OCI-LY7 (cell line): ENCODE results near the gene AKT1. TPM values are rescaled to one million over a fixed set of nuclear protein-coding genes. Genes with fewer than 3 reads are reported as not detected.

Experiments
- BruUV-seq: library from RNA; stranded (reverse); fragments of 400-500 nt; replicated peaks from 2 replicates; lab custom pipeline; 2021; lab: Mats Ljungman, UMichigan
- CTCF ChIA-PET: fragments of 300-600 bp; sonication (Branson Sonifier 250); formaldehyde crosslinking; loops from one replicate; lab custom pipeline; 2022; ENCODE audit warnings: antibody characterized with exemption; ENCODE audit not compliant: unreplicated experiment; lab: Charles Lee
- POLR2A ChIA-PET: fragments of 300-600 bp; sonication (Branson Sonifier 250); formaldehyde crosslinking; loops from one replicate; lab custom pipeline; 2022; ENCODE audit warnings: antibody characterized with exemption; lab: Charles Lee
- DNase-seq: peaks from one replicate; pipeline ENCODE4 v3.0.0-alpha.2; 2015; ENCODE audit warnings: low spot score
- H2AFZ ChIP-seq: fragments of 200-600 bp; sonication (generic), shearing (Covaris generic); 2 replicates; pipeline ENCODE4 v1.6.1; 2014; ENCODE audit warnings: mild to moderate bottlenecking, antibody characterized with exemption, low read length, moderate library complexity
- H3K27ac ChIP-seq: fragments of 200-600 bp; sonication (generic); 2 replicates; pipeline ENCODE4 v1.5.1; 2014; ENCODE audit warnings: mixed run types, low read depth, mild to moderate bottlenecking, moderate library complexity, low read length, inconsistent platforms; ENCODE audit not compliant: poor library complexity, severe bottlenecking
- H3K36me3 ChIP-seq: fragments of 200-600 bp; sonication (generic); 2 replicates; pipeline ENCODE4 v1.6.1; 2014; ENCODE audit warnings: mild to moderate bottlenecking, antibody characterized with exemption, low read length, moderate library complexity, mixed read lengths; ENCODE audit not compliant: insufficient read depth
- H3K4me1 ChIP-seq: fragments of 200-600 bp; sonication (generic); 2 replicates; pipeline ENCODE4 v1.5.1; 2014; ENCODE audit warnings: mild to moderate bottlenecking, low read length; ENCODE audit not compliant: insufficient read depth, poor library complexity, severe bottlenecking
- H3K4me2 ChIP-seq: fragments of 200-600 bp; sonication (generic); 2 replicates; pipeline ENCODE4 v1.6.1; 2014; ENCODE audit warnings: mild to moderate bottlenecking, low read length
- H3K4me3 ChIP-seq: fragments of 200-600 bp; sonication (generic); 2 replicates; pipeline ENCODE4 v1.5.1; 2014; ENCODE audit warnings: mild to moderate bottlenecking, low read depth, low read length; ENCODE audit not compliant: poor library complexity, severe bottlenecking
- H3K79me2 ChIP-seq: fragments of 200-600 bp; sonication (generic); 2 replicates; pipeline ENCODE4 v1.6.1; 2016; ENCODE audit warnings: low read depth, mild to moderate bottlenecking, low read length, moderate library complexity, mixed read lengths; ENCODE audit not compliant: insufficient read depth
- H3K9me2 ChIP-seq: fragments of 200-600 bp; sonication (generic); 2 replicates; pipeline ENCODE4 v1.6.1; 2016; ENCODE audit warnings: mild to moderate bottlenecking, low read length, mixed read lengths; ENCODE audit not compliant: insufficient read depth
- H3K9me3 ChIP-seq: fragments of 200-600 bp; sonication (generic); 2 replicates; pipeline ENCODE4 v1.6.1; 2014; ENCODE audit warnings: mild to moderate bottlenecking, mixed run types, low read length, mixed read lengths
- H4K20me1 ChIP-seq: fragments of 200-600 bp; sonication (generic); 2 replicates; pipeline ENCODE4 v1.6.1; 2014; ENCODE audit warnings: mild to moderate bottlenecking, antibody characterized with exemption, low read length, moderate library complexity, mixed read lengths; ENCODE audit not compliant: insufficient read depth
- EZH2phosphoT487 ChIP-seq: fragments of 200-600 bp; sonication (generic); IDR thresholded peaks from 2 replicates; pipeline ENCODE4 v1.6.1; 2018; ENCODE audit warnings: low read depth, borderline replicate concordance, mild to moderate bottlenecking, mixed run types, antibody characterized with exemption, low read length, moderate library complexity, mixed read lengths
- intact Hi-C: fragments of 100-400 bp; cut with micrococcal nuclease; formaldehyde crosslinking; loops from one replicate; pipeline ENCODE4 v1.10.0; 2022; ENCODE audit not compliant: unreplicated experiment
- total RNA-seq, 2 experiments: library from RNA; depleted of rRNA in 1 of 2; stranded (reverse); fragments of >200 nt in 1 of 2; shearing (Covaris generic) in 1 of 2; gene quantifications; 2 replicates each; pipeline ENCODE4 v1.2.3, GENCODE V29; 2014 to 2022
- TF ChIP-seq, protein P1 (sequence below): fragments of 200-600 bp; sonication (generic); conservative IDR thresholded peaks from 2 replicates; pipeline ENCODE4 v1.5.1; 2014; ENCODE audit warnings: mild to moderate bottlenecking, antibody characterized with exemption, low read length, moderate library complexity, mixed read lengths

AKT1 gene
- total RNA-seq, 2 experiments from 2014 or later = 75.4 to 108 TPM

DNA sequence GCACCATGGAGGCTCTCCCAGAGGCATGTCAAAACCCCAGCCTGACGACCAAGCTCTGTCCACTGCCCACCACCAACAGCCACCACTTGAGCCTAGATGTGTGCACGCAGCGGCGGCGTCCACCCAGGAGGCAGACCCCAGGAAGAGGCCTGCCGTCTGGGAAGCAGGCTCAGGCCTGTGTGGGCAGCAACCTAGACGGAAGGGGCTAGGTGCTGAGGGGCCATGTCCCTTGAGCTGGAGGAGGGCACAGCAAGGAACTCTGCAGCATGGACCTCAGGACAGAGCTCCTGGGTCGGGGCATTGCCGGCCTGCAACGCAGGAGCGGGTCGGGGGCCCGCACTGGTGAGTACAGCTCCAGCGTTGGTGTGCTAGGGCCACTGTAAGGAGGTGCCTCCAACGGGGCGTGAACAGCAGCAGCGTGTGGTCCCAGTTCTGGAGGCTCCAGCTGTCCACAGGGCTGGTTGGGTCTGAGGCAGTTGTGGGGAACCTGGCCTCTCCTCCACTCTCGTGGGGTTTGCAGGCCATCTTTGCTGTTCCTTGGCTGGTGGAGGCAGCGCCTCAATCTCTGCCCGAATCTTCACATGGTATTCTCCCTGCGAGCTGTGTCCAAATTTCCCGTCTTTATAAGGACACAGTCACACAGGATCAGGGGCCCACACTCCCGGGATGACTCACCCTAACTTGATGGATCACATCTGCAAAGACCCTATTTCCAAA, 25.8 kb upstream of the AKT1 start:
- no TSS peak for BruUV-seq
- intact Hi-C loops = no loop called here
- DNase-seq = no peak
- Histone ChIP-seq H3K9me3 (no peaks in the 10 kb centered on the region), H3K4me3 (no peak overlapping the region), H4K20me1 (no peaks in the 10 kb centered on the region), H3K4me1 (peaks cover 8% of the 10 kb centered on the region), H3K27ac (no peak overlapping the region), H2AFZ (no peak overlapping the region), H3K9me2 (no peaks in the 10 kb centered on the region), H3K4me2 (no peak overlapping the region), H3K36me3 (peaks cover 7% of the 10 kb centered on the region), H3K79me2 (peaks cover 8% of the 10 kb centered on the region; the same call in 1 of the 2 replicates)
- TF ChIP-seq, protein P1, sequence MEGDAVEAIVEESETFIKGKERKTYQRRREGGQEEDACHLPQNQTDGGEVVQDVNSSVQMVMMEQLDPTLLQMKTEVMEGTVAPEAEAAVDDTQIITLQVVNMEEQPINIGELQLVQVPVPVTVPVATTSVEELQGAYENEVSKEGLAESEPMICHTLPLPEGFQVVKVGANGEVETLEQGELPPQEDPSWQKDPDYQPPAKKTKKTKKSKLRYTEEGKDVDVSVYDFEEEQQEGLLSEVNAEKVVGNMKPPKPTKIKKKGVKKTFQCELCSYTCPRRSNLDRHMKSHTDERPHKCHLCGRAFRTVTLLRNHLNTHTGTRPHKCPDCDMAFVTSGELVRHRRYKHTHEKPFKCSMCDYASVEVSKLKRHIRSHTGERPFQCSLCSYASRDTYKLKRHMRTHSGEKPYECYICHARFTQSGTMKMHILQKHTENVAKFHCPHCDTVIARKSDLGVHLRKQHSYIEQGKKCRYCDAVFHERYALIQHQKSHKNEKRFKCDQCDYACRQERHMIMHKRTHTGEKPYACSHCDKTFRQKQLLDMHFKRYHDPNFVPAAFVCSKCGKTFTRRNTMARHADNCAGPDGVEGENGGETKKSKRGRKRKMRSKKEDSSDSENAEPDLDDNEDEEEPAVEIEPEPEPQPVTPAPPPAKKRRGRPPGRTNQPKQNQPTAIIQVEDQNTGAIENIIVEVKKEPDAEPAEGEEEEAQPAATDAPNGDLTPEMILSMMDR = no peak
- TF ChIP-seq EZH2phosphoT487 = no peak
- POLR2A ChIA-PET = no interaction called here
- CTCF ChIA-PET = no interaction called here

DNA sequence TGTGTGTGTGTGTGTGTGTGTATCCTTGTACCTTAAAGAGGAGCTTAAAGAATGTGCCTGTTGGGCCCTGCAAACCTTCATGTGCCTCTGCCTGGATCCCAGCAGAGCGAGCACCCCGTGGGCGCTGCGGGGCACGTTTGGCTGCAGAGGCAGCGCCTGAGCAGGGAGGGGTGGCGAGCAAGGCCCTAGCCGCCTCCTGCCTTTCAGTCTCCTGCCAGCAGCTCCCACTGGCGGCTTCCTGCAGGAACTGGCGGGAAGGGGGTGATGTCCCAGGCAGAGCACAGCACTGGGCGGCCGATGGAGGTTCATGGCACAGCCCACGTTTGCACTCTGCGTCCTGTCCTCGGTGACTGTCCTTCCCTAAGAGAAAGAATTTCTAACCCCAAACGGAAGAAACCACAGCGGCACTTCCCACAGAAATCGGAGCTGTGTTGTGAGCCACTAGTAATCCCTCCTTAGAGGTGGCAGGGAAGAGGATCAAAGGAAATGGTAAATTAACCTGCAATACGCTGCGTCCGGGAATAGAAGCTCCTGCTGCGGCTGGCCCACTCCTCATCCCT, 25.2 kb upstream of the AKT1 start:
- Histone ChIP-seq H3K4me3 (no peak overlapping the region), H4K20me1 (no peaks in the 10 kb centered on the region), H3K9me2 (no peaks in the 10 kb centered on the region), H3K36me3 (peaks cover 7% of the 10 kb centered on the region), H3K4me2 (no peak overlapping the region), H3K27ac (no peak overlapping the region), H2AFZ (no peak overlapping the region), H3K79me2 (peaks cover 8% of the 10 kb centered on the region; the same call in 1 of the 2 replicates), H3K9me3 (no peaks in the 10 kb centered on the region), H3K4me1 (peaks cover 8% of the 10 kb centered on the region)
- no TSS peak for BruUV-seq
- no peak for DNase-seq
- POLR2A ChIA-PET = no interaction called here
- intact Hi-C loops = no loop called here
- CTCF ChIA-PET = no interaction called here
- TF ChIP-seq, protein P1 = no peak
- TF ChIP-seq EZH2phosphoT487 = no peak

DNA sequence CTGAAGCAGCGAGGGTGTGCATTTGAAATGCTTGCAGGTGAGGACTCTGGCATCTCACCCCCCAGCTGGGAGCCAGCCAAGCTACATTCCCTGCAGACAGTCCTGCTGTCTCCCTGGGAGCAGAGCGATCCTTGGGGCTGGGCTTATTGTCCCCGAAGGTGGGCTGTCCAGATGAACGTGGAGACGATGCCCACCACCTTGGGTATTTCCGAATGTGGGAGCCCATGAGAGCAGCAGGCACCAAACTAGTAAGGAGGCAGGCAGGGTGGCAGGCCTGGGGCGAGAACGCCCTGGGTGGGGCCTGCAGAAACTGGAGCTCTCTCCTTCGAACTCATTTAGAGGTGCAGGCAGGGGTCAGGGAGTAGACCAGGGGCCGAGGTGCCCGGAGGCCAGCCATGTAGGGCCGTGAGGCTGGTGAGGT, 23.8 kb upstream of the AKT1 start:
- H3K9me3 ChIP-seq = no peaks in the 10 kb centered on the region
- POLR2A ChIA-PET = no interaction called here
- H4K20me1 ChIP-seq = 0 out of 2 replicates have a peak, but pooled peaks cover 2% of the 10 kb centered on the region
- peaks cover 19% of the 10 kb centered on the region; the same call in 1 of the 2 replicates for H3K79me2 ChIP-seq
- no peak overlapping the region for H3K4me2 ChIP-seq
- CTCF ChIA-PET = no interaction called here
- no TSS peak for BruUV-seq
- intact Hi-C loops = no loop called here
- H3K4me1 ChIP-seq = peaks cover 13% of the 10 kb centered on the region
- TF ChIP-seq, protein P1 = no peak
- no peak for TF ChIP-seq EZH2phosphoT487
- H2AFZ ChIP-seq = no peak overlapping the region
- no peak overlapping the region for H3K27ac ChIP-seq
- no peak overlapping the region for H3K4me3 ChIP-seq
- H3K9me2 ChIP-seq = no peaks in the 10 kb centered on the region
- peaks cover 7% of the 10 kb centered on the region for H3K36me3 ChIP-seq
- no peak for DNase-seq
